Prostate gland (tissue), 2 donors: ENCODE results near the gene ABCA5.

Experiments
- CTCF ChIP-seq, 4 experiments: fragments of 200-600 bp in 2 of 4; fragments of 450-650 bp in 2 of 4; sonication (generic) in 2 of 4; IDR thresholded peaks; 1 replicate in 3 of 4; 2 replicates in 1 of 4; pipeline ENCODE4 v1.5.1; 2016 to 2019; ENCODE audit warnings: antibody characterized with exemption in 4 of 4, mild to moderate bottlenecking in 2 of 4, moderate library complexity in 2 of 4
- POLR2A ChIP-seq: fragments of 450-650 bp; IDR thresholded peaks from one replicate; pipeline ENCODE4 v1.6.1; 2016; ENCODE audit warnings: antibody characterized with exemption, mild to moderate bottlenecking
- POLR2AphosphoS5 ChIP-seq: sonication (generic); formaldehyde crosslinking; IDR thresholded peaks from one replicate; pipeline ENCODE4 v1.6.1; 2017; ENCODE audit warnings: antibody characterized with exemption

- no peak for TF ChIP-seq CTCF (IDR thresholded peaks at IDR 0.05)
- TF ChIP-seq POLR2AphosphoS5, result no peak
- TF ChIP-seq POLR2A, result no peak
These were observed 96.0 kb downstream of the ABCA5 start for GRCh38 chr17:69230939-69231338.
